Neural cell (in vitro differentiated cells): ENCODE results near the gene HEPHL1. TPM values are rescaled to one million over a fixed set of nuclear protein-coding genes. Genes with fewer than 3 reads are reported as not detected.

Source experiments
- H2AFZ ChIP-seq: fragments of 200-600, 300-800 bp; sonication (generic), shearing (Covaris generic); 2 replicates; pipeline ENCODE4 v1.6.0; 2014; ENCODE audit warnings: low read depth, mild to moderate bottlenecking, antibody characterized with exemption, low read length, moderate library complexity
- H3F3A ChIP-seq: fragments of 200-600 bp; shearing (Covaris generic); 2 replicates; pipeline ENCODE4 v1.6.1; 2016; ENCODE audit warnings: mild to moderate bottlenecking, moderate library complexity, mixed read lengths, antibody characterized with exemption, low read length; ENCODE audit not compliant: insufficient read depth, poor library complexity, severe bottlenecking
- H3K27ac ChIP-seq: fragments of 200-600, 300-800 bp; sonication (generic), shearing (Covaris generic); 2 replicates; pipeline ENCODE4 v1.5.1; 2014; ENCODE audit warnings: mild to moderate bottlenecking, low read length, moderate library complexity
- H3K27me3 ChIP-seq: fragments of 300-800, 200-600 bp; sonication (generic), shearing (Covaris generic); 2 replicates; pipeline ENCODE4 v1.6.0; 2014; ENCODE audit warnings: mild to moderate bottlenecking, low read depth, low read length, moderate library complexity; ENCODE audit not compliant: insufficient read depth
- H3K36me3 ChIP-seq: fragments of 300-800, 200-600 bp; sonication (generic), shearing (Covaris generic); 2 replicates; pipeline ENCODE4 v1.5.1; 2014; ENCODE audit warnings: mild to moderate bottlenecking, antibody characterized with exemption, low read length, moderate library complexity; ENCODE audit not compliant: insufficient read depth
- H3K4me2 ChIP-seq: fragments of 300-800, 200-600 bp; sonication (generic), shearing (Covaris generic); 2 replicates; pipeline ENCODE4 v1.6.0; 2014; ENCODE audit warnings: mild to moderate bottlenecking, low read length
- H3K4me3 ChIP-seq: fragments of 300-800, 200-600 bp; sonication (generic), shearing (Covaris generic); 2 replicates; pipeline ENCODE4 v1.5.1; 2014; ENCODE audit warnings: mild to moderate bottlenecking, low read length, moderate library complexity
- H3K79me2 ChIP-seq: fragments of 200-600 bp; shearing (Covaris generic); replicated peaks from 2 replicates; pipeline ENCODE4 v1.6.0; 2014; ENCODE audit warnings: mild to moderate bottlenecking, low read length, moderate library complexity; ENCODE audit not compliant: insufficient read depth
- H3K9ac ChIP-seq: fragments of 300-800, 200-600 bp; sonication (generic), shearing (Covaris generic); 2 replicates; pipeline ENCODE4 v1.6.1; 2016; ENCODE audit warnings: mild to moderate bottlenecking, low read length, mixed read lengths
- H3K9me2 ChIP-seq: fragments of 200-600 bp; shearing (Covaris generic); 2 replicates; pipeline ENCODE4 v1.6.1; 2016; ENCODE audit warnings: mild to moderate bottlenecking, low read length, mixed read lengths; ENCODE audit not compliant: insufficient read depth
- H3K9me3 ChIP-seq: fragments of 200-600, 300-800 bp; sonication (generic), shearing (Covaris generic); 2 replicates; pipeline ENCODE4 v1.6.1; 2016; ENCODE audit warnings: mild to moderate bottlenecking, mixed run types, low read length, moderate library complexity, mixed read lengths
- H4K20me1 ChIP-seq: fragments of 200-600 bp; shearing (Covaris generic); 2 replicates; pipeline ENCODE4 v1.6.1; 2016; ENCODE audit warnings: mild to moderate bottlenecking, mixed run types; ENCODE audit not compliant: insufficient read depth
- CTCF ChIP-seq: fragments of 450-650 bp; IDR thresholded peaks from 2 replicates; pipeline ENCODE4 v1.5.1; 2014; ENCODE audit warnings: antibody characterized with exemption, mild to moderate bottlenecking, moderate library complexity; ENCODE audit not compliant: poor library complexity, severe bottlenecking
- EP300 ChIP-seq: fragments of 450-650 bp; conservative IDR thresholded peaks from 2 replicates; pipeline ENCODE4 v1.6.1; 2014; ENCODE audit warnings: antibody characterized with exemption, mild to moderate bottlenecking, moderate library complexity; ENCODE audit not compliant: poor library complexity, severe bottlenecking
- EZH2 ChIP-seq: fragments of 200-600, 300-800 bp; shearing (Covaris generic), sonication (generic); IDR thresholded peaks from 2 replicates; pipeline ENCODE4 v1.6.1; 2014; ENCODE audit warnings: antibody characterized with exemption, low read length, borderline replicate concordance, mild to moderate bottlenecking; ENCODE audit not compliant: insufficient read depth, poor library complexity, severe bottlenecking
- MXI1 ChIP-seq: fragments of 450-650 bp; conservative IDR thresholded peaks from 2 replicates; pipeline ENCODE4 v1.6.1; 2014; ENCODE audit warnings: antibody characterized with exemption, mild to moderate bottlenecking; ENCODE audit not compliant: poor library complexity, severe bottlenecking
- POLR2AphosphoS5 ChIP-seq: IDR thresholded peaks from 2 replicates; pipeline ENCODE4 v1.6.1; 2012
- RAD21 ChIP-seq: fragments of 450-650 bp; conservative IDR thresholded peaks from 2 replicates; pipeline ENCODE4 v1.6.1; 2014; ENCODE audit warnings: antibody characterized with exemption, mild to moderate bottlenecking, moderate library complexity
- REST ChIP-seq: IDR thresholded peaks from 2 replicates; pipeline ENCODE4 v1.6.1; 2012; ENCODE audit warnings: borderline replicate concordance
- SMC3 ChIP-seq: fragments of 450-650 bp; conservative IDR thresholded peaks from 2 replicates; pipeline ENCODE4 v1.6.1; 2014; ENCODE audit warnings: antibody characterized with exemption, mild to moderate bottlenecking, moderate library complexity; ENCODE audit not compliant: poor library complexity
- TAF1 ChIP-seq: IDR thresholded peaks from 2 replicates; pipeline ENCODE4 v1.6.1; 2012; ENCODE audit warnings: low read depth
- polyA plus RNA-seq: library from polyadenylated mRNA; depleted of rRNA; stranded (reverse); fragments of >200 nt; gene quantifications from 2 replicates; pipeline ENCODE4 v1.2.3, GENCODE V29; 2014

The HEPHL1 gene
- polyA plus RNA-seq, 1 donor from 2014 or later = not detected

- Histone ChIP-seq H3K27ac (no peak overlapping the region), H3K36me3 (no peaks in the 10 kb centered on the region), H3F3A (no peaks in the 10 kb centered on the region), H2AFZ (no peak overlapping the region), H4K20me1 (no peaks in the 10 kb centered on the region), H3K4me2 (no peak overlapping the region), H3K4me3 (no peak overlapping the region), H3K79me2 (no peaks in the 10 kb centered on the region), H3K9ac (no peak overlapping the region), H3K9me3 (no peaks in the 10 kb centered on the region), H3K27me3 (no peaks in the 10 kb centered on the region), H3K9me2 (no peaks in the 10 kb centered on the region)
- TF ChIP-seq MXI1 = no peak
- TF ChIP-seq EP300 = no peak
- TF ChIP-seq SMC3 = no peak
- TF ChIP-seq CTCF = no peak
- TF ChIP-seq POLR2AphosphoS5 = no peak
- no peak for TF ChIP-seq REST
- TF ChIP-seq RAD21 = no peak
- no peak for TF ChIP-seq EZH2
- no peak for TF ChIP-seq TAF1
Measured at GRCh38 chr11:94107363-94107762, 86.2 kb downstream of the HEPHL1 start.

- Histone ChIP-seq H3K79me2 (no peaks in the 10 kb centered on the region), H3K27ac (no peak overlapping the region)
- TF ChIP-seq EP300 (no peak), MXI1 (no peak), RAD21 (no peak), REST (no peak)
Measured at GRCh38 chr11:94111241-94111640, 90.1 kb downstream of the HEPHL1 start.

More at GRCh38 chr11:94111241-94111640, 90.1 kb downstream of the HEPHL1 start:
- no peaks in the 10 kb centered on the region for H3K27me3 ChIP-seq
- no peak overlapping the region for H3K9ac ChIP-seq
- no peak overlapping the region for H2AFZ ChIP-seq
- no peaks in the 10 kb centered on the region for H3F3A ChIP-seq
- no peak overlapping the region for H3K4me2 ChIP-seq
- H3K4me3 ChIP-seq = no peak overlapping the region
- no peaks in the 10 kb centered on the region for H3K36me3 ChIP-seq
- H4K20me1 ChIP-seq = no peaks in the 10 kb centered on the region
- no peaks in the 10 kb centered on the region for H3K9me2 ChIP-seq
- no peaks in the 10 kb centered on the region for H3K9me3 ChIP-seq
